Esophagus squamous epithelium (tissue), 4 donors: ENCODE results near the gene ZNF777.

ENCODE experiments used
- POLR2A ChIP-seq, 4 donors: fragments of 450-650 bp; IDR thresholded peaks; one replicate each; pipeline ENCODE4 v1.6.1; 2017; ENCODE audit warnings: antibody characterized with exemption in 4 of 4, mild to moderate bottlenecking in 4 of 4, moderate library complexity in 3 of 4
- TF ChIP-seq, protein P1 (sequence below), 6 experiments: fragments of 450-650 bp in 4 of 6; fragments of 200-600 bp in 2 of 6; sonication (generic) in 2 of 6; IDR thresholded peaks; one replicate each; pipeline ENCODE4 v1.5.1; 2016 to 2019; ENCODE audit warnings: antibody characterized with exemption in 6 of 6, mild to moderate bottlenecking in 4 of 6, moderate library complexity in 4 of 6

GRCh38 chr7:149442924-149443323 is 17.9 kb downstream of the ZNF777 start:
- TF ChIP-seq, protein P1, sequence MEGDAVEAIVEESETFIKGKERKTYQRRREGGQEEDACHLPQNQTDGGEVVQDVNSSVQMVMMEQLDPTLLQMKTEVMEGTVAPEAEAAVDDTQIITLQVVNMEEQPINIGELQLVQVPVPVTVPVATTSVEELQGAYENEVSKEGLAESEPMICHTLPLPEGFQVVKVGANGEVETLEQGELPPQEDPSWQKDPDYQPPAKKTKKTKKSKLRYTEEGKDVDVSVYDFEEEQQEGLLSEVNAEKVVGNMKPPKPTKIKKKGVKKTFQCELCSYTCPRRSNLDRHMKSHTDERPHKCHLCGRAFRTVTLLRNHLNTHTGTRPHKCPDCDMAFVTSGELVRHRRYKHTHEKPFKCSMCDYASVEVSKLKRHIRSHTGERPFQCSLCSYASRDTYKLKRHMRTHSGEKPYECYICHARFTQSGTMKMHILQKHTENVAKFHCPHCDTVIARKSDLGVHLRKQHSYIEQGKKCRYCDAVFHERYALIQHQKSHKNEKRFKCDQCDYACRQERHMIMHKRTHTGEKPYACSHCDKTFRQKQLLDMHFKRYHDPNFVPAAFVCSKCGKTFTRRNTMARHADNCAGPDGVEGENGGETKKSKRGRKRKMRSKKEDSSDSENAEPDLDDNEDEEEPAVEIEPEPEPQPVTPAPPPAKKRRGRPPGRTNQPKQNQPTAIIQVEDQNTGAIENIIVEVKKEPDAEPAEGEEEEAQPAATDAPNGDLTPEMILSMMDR (IDR thresholded peaks at IDR 0.05), result no peak
- TF ChIP-seq POLR2A (IDR thresholded peaks at IDR 0.05), result no peak
